K562 (cell line): Measurements from ENCODE around the gene SAP25. TPM values are rescaled to one million over a fixed set of nuclear protein-coding genes. Genes with fewer than 3 reads are reported as not detected.
A peak's percentile ranks its signal among the peaks of the same experiment; 100 is the strongest.
"Not testable (repeated sequence)": the region's sequence is repeated elsewhere in the genome, so short reads cannot be mapped to it uniquely, and the experiment has no call there.

ENCODE experiments used
- ATAC-seq: fragments of 200-7000 bp; cut with Tn5 transposase; 3 replicates; pipeline ENCODE4 v1.9.1; 2020; ENCODE audit warnings: moderate library complexity
- BruUV-seq: library from RNA; stranded (reverse); fragments of 400-500 nt; replicated peaks from 2 replicates; lab custom pipeline; 2021; lab: Mats Ljungman, UMichigan
- CTCF ChIA-PET: fragments of 300-600 bp; formaldehyde crosslinking; extraction: SDS; loops from one replicate; lab custom pipeline; 2021; ENCODE audit warnings: low intra/inter-chr PET ratio; lab: Yijun Ruan, JAX
- POLR2A ChIA-PET: fragments of 300-600, 350-650 bp; sonication (Branson Sonifier 250); formaldehyde crosslinking; extraction: SDS; loops from one replicate; lab custom pipeline; 2021; ENCODE audit warnings: antibody characterized with exemption, inconsistent platforms; lab: Yijun Ruan, JAX
- DNase-seq, 4 experiments: peaks; one replicate each; pipeline versions ENCODE4 v3.0.0 to v3.0.0-alpha.2; 2011 to 2018; ENCODE audit warnings: low spot score in 3 of 4, mixed read lengths in 3 of 4; ENCODE audit errors: extremely low read depth in 1 of 4
- FAIRE-seq: peaks from 2 replicates; lab custom pipeline; 2011; peaks lifted over from hg19 to GRCh38; lab: Jason Lieb, UNC
- H2AFZ ChIP-seq: 2 replicates; pipeline ENCODE4 v1.6.0; 2011; ENCODE audit warnings: low read depth, low read length, control low read depth, inconsistent platforms
- H3K27ac ChIP-seq: fragments of 200-600 bp; 3 replicates; pipeline ENCODE4 v1.8.0; 2011; ENCODE audit warnings: low read depth, mild to moderate bottlenecking, control low read depth, inconsistent platforms, low read length, moderate library complexity, mixed read lengths; ENCODE audit errors: extremely low read depth
- H3K27me3 ChIP-seq, 2 experiments: fragments of 300-600 bp in 1 of 2; 2 replicates in 1 of 2; 3 replicates in 1 of 2; pipeline versions ENCODE4 v1.6.0 to v1.8.0; 2011; ENCODE audit warnings: inconsistent platforms in 2 of 2, low read length in 2 of 2, mild to moderate bottlenecking in 1 of 2, mixed read lengths in 1 of 2, moderate library complexity in 1 of 2; ENCODE audit not compliant: control insufficient read depth in 2 of 2, insufficient read depth in 2 of 2
- H3K36me3 ChIP-seq: fragments of 300-600 bp; 3 replicates; pipeline ENCODE4 v1.8.0; 2011; ENCODE audit warnings: mild to moderate bottlenecking, low read length, inconsistent platforms; ENCODE audit not compliant: control insufficient read depth, insufficient read depth
- H3K4me1 ChIP-seq, 2 experiments: fragments of 200-600 bp in 1 of 2; replicated peaks in 1 of 2; 2 replicates in 1 of 2; 3 replicates in 1 of 2; pipeline versions ENCODE4 v1.5.1 to v1.8.0; 2011; ENCODE audit warnings: inconsistent platforms in 2 of 2, low read length in 2 of 2, mild to moderate bottlenecking in 1 of 2, mixed read lengths in 1 of 2, moderate library complexity in 1 of 2; ENCODE audit not compliant: control insufficient read depth in 2 of 2, insufficient read depth in 2 of 2
- H3K4me2 ChIP-seq: 2 replicates; pipeline ENCODE4 v1.6.1; 2011; ENCODE audit warnings: low read length, control low read depth, inconsistent platforms, mixed read lengths; ENCODE audit not compliant: insufficient read depth
- H3K4me3 ChIP-seq: fragments of 200-600 bp; sonication (generic), shearing (Covaris generic); 2 replicates; pipeline ENCODE4 v1.5.1; 2016; ENCODE audit warnings: control low read depth, inconsistent platforms
- H3K79me2 ChIP-seq: fragments of 200-600 bp; 3 replicates; pipeline ENCODE4 v1.8.0; 2011; ENCODE audit warnings: low read length, inconsistent platforms; ENCODE audit not compliant: control insufficient read depth, insufficient read depth
- H3K9ac ChIP-seq, 2 experiments: 2 replicates each; pipeline versions ENCODE4 v1.6.0 to v1.6.1; 2011; ENCODE audit warnings: low read depth in 2 of 2, low read length in 2 of 2, control low read depth in 1 of 2, inconsistent platforms in 1 of 2, mild to moderate bottlenecking in 1 of 2, mixed read lengths in 1 of 2; ENCODE audit not compliant: insufficient read depth in 1 of 2
- H3K9me1 ChIP-seq: one replicate; pipeline ENCODE4 v1.6.0; 2011; ENCODE audit warnings: inconsistent platforms, mild to moderate bottlenecking, low read length, moderate library complexity; ENCODE audit not compliant: control insufficient read depth, insufficient read depth
- H3K9me3 ChIP-seq: replicated peaks from 2 replicates; pipeline ENCODE4 v1.5.1; 2011; ENCODE audit warnings: low read depth, low read length, inconsistent platforms; ENCODE audit not compliant: control insufficient read depth, insufficient read depth
- H4K20me1 ChIP-seq: replicated peaks from 2 replicates; pipeline ENCODE4 v1.6.1; 2011; ENCODE audit warnings: low read length, inconsistent platforms, mixed read lengths; ENCODE audit not compliant: control insufficient read depth, insufficient read depth
- CBX1 ChIP-seq: sonication (generic); IDR thresholded peaks from 2 replicates; pipeline ENCODE4 v1.6.1; 2016; ENCODE audit warnings: antibody characterized with exemption, low read depth, mild to moderate bottlenecking
- CEBPB ChIP-seq: fragments of 450-650 bp; IDR thresholded peaks from 2 replicates; pipeline ENCODE4 v1.6.1; 2016; ENCODE audit warnings: missing genetic modification characterization, missing compliant biosample characterization
- LCOR ChIP-seq: sonication (generic); formaldehyde crosslinking; IDR thresholded peaks from 2 replicates; pipeline ENCODE4 v1.8.0; 2022; ENCODE audit warnings: mild to moderate bottlenecking, missing genetic modification reagents
- MAFK ChIP-seq: IDR thresholded peaks from 2 replicates; pipeline ENCODE4 v1.6.1; 2011; ENCODE audit warnings: low read length, improper control_type of control experiment
- PHB ChIP-seq: fragments of 250-450 bp; sonication (Bioruptor Pico); IDR thresholded peaks from 2 replicates; pipeline ENCODE4 v1.5.0; 2021
- ZEB2 ChIP-seq: fragments of 450-650 bp; IDR thresholded peaks from 2 replicates; pipeline ENCODE4 v1.6.1; 2016
- ZKSCAN1 ChIP-seq: fragments of 150-350 bp; IDR thresholded peaks from 2 replicates; pipeline ENCODE4 v1.6.1; 2016; ENCODE audit warnings: low read depth, low read length
- WGBS: fragments of 100-300 bp; shearing (Covaris generic); methylation state at CpG from one replicate; pipeline ENCODE4 v1.1.6; 2016; ENCODE audit warnings: low coverage, mixed read lengths; ENCODE audit not compliant: insufficient coverage; ENCODE audit errors: missing lambda C conversion rate; 5-methylcytosine and 5-hydroxymethylcytosine counted together
- in situ Hi-C: fragments of 300-500 bp; cut with MboI; formaldehyde crosslinking; loops from 4 replicates; pipeline ENCODE4 v1.15.0; 2018; ENCODE audit warnings: inconsistent platforms, mixed read lengths
- intact Hi-C: fragments of 100-400 bp; cut with micrococcal nuclease; formaldehyde crosslinking; loops from 2 replicates; pipeline ENCODE4 v1.14.2; 2022
- polyA plus RNA-seq, 8 experiments: library from polyadenylated mRNA; depleted of rRNA in 4 of 8; stranded (reverse) in 5 of 8; unstranded in 3 of 8; fragments of >200 nt; fragmentation: Nextera tagmentation in 2 of 8; fragmentation: Illumina TruSeq in 1 of 8; extraction: Ambion mirVana in 2 of 8; extraction: Trizol in 1 of 8; gene quantifications; 2 replicates each; pipeline versions ENCODE4 v1.2.1 to v1.2.3, GENCODE V29; 2011 to 2014; ENCODE audit warnings: inconsistent platforms in 1 of 8, missing spikeins in 1 of 8
- total RNA-seq, 7 experiments: library from RNA; depleted of rRNA in 6 of 7; stranded (reverse); fragments of >200 nt in 6 of 7; fragmentation: Illumina TruSeq in 2 of 7; extraction: Trizol in 2 of 7; gene quantifications; 2 replicates each; pipeline versions ENCODE4 v1.2.1 to v1.2.3, GENCODE V29; 2011 to 2021; ENCODE audit warnings: low replicate concordance in 1 of 7
- TF ChIP-seq, protein P1 (sequence below), 2 experiments: fragments of 450-650 bp in 1 of 2; sonication (generic) in 1 of 2; formaldehyde crosslinking in 1 of 2; IDR thresholded peaks in 1 of 2; conservative IDR thresholded peaks in 1 of 2; 2 replicates each; pipeline versions ENCODE4 v1.6.1 to v1.8.1; 2016 to 2023; ENCODE audit warnings: mild to moderate bottlenecking in 2 of 2, moderate library complexity in 2 of 2, inconsistent platforms in 1 of 2, missing genetic modification reagents in 1 of 2
- TF ChIP-seq, protein P2 (sequence below): sonication (generic); formaldehyde crosslinking; IDR thresholded peaks from 2 replicates; pipeline ENCODE4 v1.8.1; 2022; ENCODE audit warnings: missing genetic modification reagents
- TF ChIP-seq, protein P3 (sequence below): sonication (generic); formaldehyde crosslinking; IDR thresholded peaks from 2 replicates; pipeline ENCODE4 v1.8.1; 2023; ENCODE audit warnings: mild to moderate bottlenecking, missing genetic modification reagents

The SAP25 gene
- total and polyA plus RNA-seq, 9 of the 15 experiments (the other 6 are each of a cell fraction or from before 2014, with no cell fraction given): 0.13 to 5.3 (median 0.78) TPM; not detected in 1

DNA sequence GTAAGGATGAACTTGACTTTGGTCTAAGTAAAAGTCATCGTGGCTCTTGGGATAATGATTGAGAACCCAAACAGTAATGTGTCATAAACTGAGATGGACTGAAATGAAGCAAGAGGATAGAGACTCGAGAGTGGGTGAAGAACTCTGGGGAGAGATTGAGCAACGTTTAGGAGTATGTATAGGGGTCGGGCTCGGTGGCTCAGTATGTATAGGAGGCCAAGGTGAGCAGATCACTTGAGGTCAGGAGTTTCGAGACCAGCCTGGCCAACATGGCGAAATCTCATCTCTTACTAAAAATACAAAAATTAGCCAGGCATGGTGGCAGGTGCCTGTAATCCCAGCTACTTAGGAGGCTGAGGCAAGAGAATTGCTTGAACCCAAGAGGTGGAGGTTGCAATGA lies 32.4 kb downstream of the SAP25 start:
- POLR2A ChIA-PET: interaction anchor here (0.6 to 2.0 kb wide), 5 partner anchors 8 to 165 kb away, joined by 3 to 14 read pairs (median 3); partner anchors contain the start of gene ZCWPW1
- in situ Hi-C loops, CTCF ChIA-PET: not testable (repeated sequence)

DNA sequence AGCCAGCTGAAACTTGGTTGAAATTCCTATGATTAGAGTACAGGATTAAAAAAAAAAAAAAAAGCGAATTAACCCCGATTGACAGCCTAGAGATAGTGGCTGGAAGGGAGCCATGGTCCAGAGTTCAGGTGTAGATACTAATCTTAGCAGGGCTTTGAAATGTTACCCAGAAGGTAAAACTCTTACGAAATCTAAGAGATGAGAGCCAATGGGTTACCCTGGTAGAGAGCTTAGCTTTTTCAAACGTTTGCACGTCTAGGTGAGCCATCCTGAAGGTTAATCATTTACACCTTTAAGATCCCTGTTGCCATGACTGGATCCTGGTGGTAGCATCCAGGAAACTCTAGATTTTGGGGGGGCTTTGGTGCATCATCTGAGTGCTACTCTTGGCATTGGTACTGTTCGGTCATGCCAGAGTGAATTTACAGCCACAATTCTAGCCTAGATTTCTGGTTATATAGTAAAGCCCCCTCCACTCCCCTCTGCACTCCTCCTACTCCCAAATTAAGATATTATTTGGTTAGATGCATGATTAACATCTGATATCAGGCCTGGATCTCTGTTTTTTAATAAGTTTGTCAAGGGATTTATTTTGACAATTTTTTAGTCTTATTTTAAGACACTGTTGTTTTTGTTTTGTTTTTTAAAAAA lies 33.5 kb downstream of the SAP25 start:
- Histone ChIP-seq H2AFZ (no peak overlapping the region), H3K9ac (peak overlapping the region; percentile 51 to 92; a peak in 2 of 4 replicates), H3K4me3 (peak overlapping the region; percentile 87), H3K9me1 (no peaks in the 10 kb centered on the region), H4K20me1 (no peaks in the 10 kb centered on the region; the same call in 1 of the 2 replicates), H3K79me2 (peaks cover 46% of the 10 kb centered on the region), H3K4me1 (peaks cover 29 to 40% of the 10 kb centered on the region in 2 experiments), H3K27ac (no peak overlapping the region), H3K27me3 (no peaks in the 10 kb centered on the region), H3K9me3 (no peaks in the 10 kb centered on the region), H3K36me3 (no peaks in the 10 kb centered on the region; the same call in 2 of the 3 replicates), H3K4me2 (peak overlapping the region; percentile 81)
- no peak for FAIRE-seq
- in situ Hi-C loops: no loop called here
- DNase-seq: no peak
- CTCF ChIA-PET: no interaction called here
- 41% methylated on average over 6 of the region's 6 CpGs for WGBS
- ATAC-seq: no peak
- BruUV-seq: TSS peak; percentile 53
- POLR2A ChIA-PET: interaction anchor here (1.0 kb wide), 1 partner anchor 10 kb away, joined by 3 read pairs; no protein-coding TSS in a partner anchor
- intact Hi-C loops: no loop called here
- TF ChIP-seq ZKSCAN1 (no peak), PHB (CRISPR knock-in tag) (no peak), MAFK (no peak), CBX1 (no peak), ZEB2 (peak; percentile 47; the same call in 1 of the 2 replicates), LCOR (CRISPR knock-in tag) (no peak)
- TF ChIP-seq, protein P1, sequence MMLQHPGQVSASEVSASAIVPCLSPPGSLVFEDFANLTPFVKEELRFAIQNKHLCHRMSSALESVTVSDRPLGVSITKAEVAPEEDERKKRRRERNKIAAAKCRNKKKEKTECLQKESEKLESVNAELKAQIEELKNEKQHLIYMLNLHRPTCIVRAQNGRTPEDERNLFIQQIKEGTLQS (IDR thresholded peaks at IDR 0.05): no peak
- TF ChIP-seq, protein P1 (CRISPR knock-in tag; conservative IDR thresholded peaks at IDR 0.05): no peak
- TF ChIP-seq, protein P2, sequence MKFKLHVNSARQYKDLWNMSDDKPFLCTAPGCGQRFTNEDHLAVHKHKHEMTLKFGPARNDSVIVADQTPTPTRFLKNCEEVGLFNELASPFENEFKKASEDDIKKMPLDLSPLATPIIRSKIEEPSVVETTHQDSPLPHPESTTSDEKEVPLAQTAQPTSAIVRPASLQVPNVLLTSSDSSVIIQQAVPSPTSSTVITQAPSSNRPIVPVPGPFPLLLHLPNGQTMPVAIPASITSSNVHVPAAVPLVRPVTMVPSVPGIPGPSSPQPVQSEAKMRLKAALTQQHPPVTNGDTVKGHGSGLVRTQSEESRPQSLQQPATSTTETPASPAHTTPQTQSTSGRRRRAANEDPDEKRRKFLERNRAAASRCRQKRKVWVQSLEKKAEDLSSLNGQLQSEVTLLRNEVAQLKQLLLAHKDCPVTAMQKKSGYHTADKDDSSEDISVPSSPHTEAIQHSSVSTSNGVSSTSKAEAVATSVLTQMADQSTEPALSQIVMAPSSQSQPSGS: no peak
- TF ChIP-seq, protein P3, sequence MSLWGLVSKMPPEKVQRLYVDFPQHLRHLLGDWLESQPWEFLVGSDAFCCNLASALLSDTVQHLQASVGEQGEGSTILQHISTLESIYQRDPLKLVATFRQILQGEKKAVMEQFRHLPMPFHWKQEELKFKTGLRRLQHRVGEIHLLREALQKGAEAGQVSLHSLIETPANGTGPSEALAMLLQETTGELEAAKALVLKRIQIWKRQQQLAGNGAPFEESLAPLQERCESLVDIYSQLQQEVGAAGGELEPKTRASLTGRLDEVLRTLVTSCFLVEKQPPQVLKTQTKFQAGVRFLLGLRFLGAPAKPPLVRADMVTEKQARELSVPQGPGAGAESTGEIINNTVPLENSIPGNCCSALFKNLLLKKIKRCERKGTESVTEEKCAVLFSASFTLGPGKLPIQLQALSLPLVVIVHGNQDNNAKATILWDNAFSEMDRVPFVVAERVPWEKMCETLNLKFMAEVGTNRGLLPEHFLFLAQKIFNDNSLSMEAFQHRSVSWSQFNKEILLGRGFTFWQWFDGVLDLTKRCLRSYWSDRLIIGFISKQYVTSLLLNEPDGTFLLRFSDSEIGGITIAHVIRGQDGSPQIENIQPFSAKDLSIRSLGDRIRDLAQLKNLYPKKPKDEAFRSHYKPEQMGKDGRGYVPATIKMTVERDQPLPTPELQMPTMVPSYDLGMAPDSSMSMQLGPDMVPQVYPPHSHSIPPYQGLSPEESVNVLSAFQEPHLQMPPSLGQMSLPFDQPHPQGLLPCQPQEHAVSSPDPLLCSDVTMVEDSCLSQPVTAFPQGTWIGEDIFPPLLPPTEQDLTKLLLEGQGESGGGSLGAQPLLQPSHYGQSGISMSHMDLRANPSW (CRISPR knock-in tag): no peak

More for the DNA sequence above, 32.4 kb downstream of the SAP25 start:
- WGBS: 81% methylated on average over 7 of the region's 7 CpGs
- H2AFZ ChIP-seq, H3K27me3 ChIP-seq, FAIRE-seq, H3K4me2 ChIP-seq, H4K20me1 ChIP-seq, DNase-seq, H3K27ac ChIP-seq, ATAC-seq, intact Hi-C loops, H3K4me3 ChIP-seq, H3K9me3 ChIP-seq, BruUV-seq, H3K9ac ChIP-seq: not testable (repeated sequence)
- peaks cover 38 to 51% of the 10 kb centered on the region in 2 experiments for H3K4me1 ChIP-seq
- TF ChIP-seq CEBPB (tag): 0 out of 2 replicates have a peak, but pooled peaks have one; percentile 41
- TF ChIP-seq, all 486 proteins: peak for 1; not testable (repeated sequence) for 485
- H3K36me3 ChIP-seq, H3K9me1 ChIP-seq: not testable (repeated sequence)
- H3K79me2 ChIP-seq: peaks cover 57% of the 10 kb centered on the region
